Measurements from ENCODE around the gene DENND1A. TPM values are rescaled to one million over a fixed set of nuclear protein-coding genes. Genes with fewer than 3 reads are reported as not detected.

DENND1A gene
- total RNA-seq, 4 donors from 2014 or later = 17.6 to 33.8 (median 22.9) TPM

- TF ChIP-seq CTCF (IDR thresholded peaks at IDR 0.05; ENCODE audit: low read depth) = no peak
Measured at GRCh38 chr9:123605286-123605685, 324.6 kb downstream of the DENND1A start.

- TF ChIP-seq CTCF (IDR thresholded peaks at IDR 0.05; ENCODE audit: low read depth) = no peak
Measured at GRCh38 chr9:123604861-123605260, 325.1 kb downstream of the DENND1A start.

GRCh38 chr9:123601828-123602227, 328.1 kb downstream of the DENND1A start:
- no peak for TF ChIP-seq CTCF (IDR thresholded peaks at IDR 0.05; ENCODE audit: low read depth)

GRCh38 chr9:123599781-123600180, 330.1 kb downstream of the DENND1A start:
- no peak for TF ChIP-seq CTCF (IDR thresholded peaks at IDR 0.05; ENCODE audit: low read depth)

- no peak for TF ChIP-seq CTCF (IDR thresholded peaks at IDR 0.05; ENCODE audit: low read depth)
Measured at GRCh38 chr9:123597876-123598556, 331.9 kb downstream of the DENND1A start.

- no peak for TF ChIP-seq CTCF (IDR thresholded peaks at IDR 0.05; ENCODE audit: low read depth)
Measured at GRCh38 chr9:123597048-123597447, 332.9 kb downstream of the DENND1A start.

- TF ChIP-seq CTCF (IDR thresholded peaks at IDR 0.05; ENCODE audit: low read depth) = no peak
Measured at GRCh38 chr9:123591283-123591682, 338.6 kb downstream of the DENND1A start.

Measured in subcutaneous adipose tissue (tissue), 4 donors.